Kidney (tissue), 14 donors: ENCODE data around the gene SLC49A3. TPM values are rescaled to one million over a fixed set of nuclear protein-coding genes. Genes with fewer than 3 reads are reported as not detected.

Experiments
- DNase-seq, 5 donors: peaks; one replicate each; pipeline ENCODE4 v3.0.0-alpha.2; 2013 to 2020
- FAIRE-seq: peaks from 2 replicates; lab custom pipeline; 2012; peaks lifted over from hg19 to GRCh38; lab: Jason Lieb, UNC
- H3K27ac ChIP-seq, 2 donors: one replicate each; pipeline ENCODE4 v1.7.0; 2013; ENCODE audit warnings: low read depth in 2 of 2, low read length in 2 of 2, inconsistent platforms in 1 of 2
- H3K27me3 ChIP-seq: one replicate; pipeline ENCODE4 v1.7.1; 2013; ENCODE audit warnings: low read length, inconsistent platforms; ENCODE audit not compliant: control insufficient read depth, insufficient read depth
- H3K36me3 ChIP-seq, 3 donors: one replicate each; pipeline versions ENCODE4 v1.7.0 to v1.7.1; 2013; ENCODE audit warnings: low read length in 3 of 3, control low read depth in 1 of 3, inconsistent platforms in 1 of 3; ENCODE audit not compliant: insufficient read depth in 3 of 3, control insufficient read depth in 2 of 3
- H3K4me1 ChIP-seq, 3 donors: one replicate each; pipeline versions ENCODE4 v1.7.0 to v1.7.1; 2013; ENCODE audit warnings: low read length in 3 of 3, inconsistent platforms in 1 of 3, low read depth in 1 of 3; ENCODE audit not compliant: control insufficient read depth in 2 of 3, insufficient read depth in 2 of 3
- H3K4me3 ChIP-seq, 3 donors: one replicate each; pipeline versions ENCODE4 v1.7.0 to v1.8.1; 2013; ENCODE audit warnings: low read length in 3 of 3, control low read depth in 1 of 3, inconsistent platforms in 1 of 3
- H3K9ac ChIP-seq, 3 donors: one replicate each; pipeline versions ENCODE4 v1.7.0 to v1.7.1; 2013; ENCODE audit warnings: low read length in 3 of 3, control low read depth in 1 of 3, inconsistent platforms in 1 of 3
- H3K9me3 ChIP-seq, 3 donors: one replicate each; pipeline versions ENCODE4 v1.7.0 to v1.7.1; 2013; ENCODE audit warnings: low read length in 3 of 3, control low read depth in 1 of 3, inconsistent platforms in 1 of 3; ENCODE audit not compliant: control insufficient read depth in 2 of 3, insufficient read depth in 1 of 3
- intact Hi-C: fragments of 100-400 bp; cut with DNase I; formaldehyde crosslinking; loops from one replicate; pipeline ENCODE4 v1.11.1; 2022
- polyA plus RNA-seq: library from polyadenylated mRNA; stranded (reverse); fragments of 350-450 nt; fragmentation: Illumina TruSeq; extraction: RNeasy Lipid Tissue Mini Kit (QIAGEN cat#74804); gene quantifications from one replicate; pipeline ENCODE4 v1.2.3, GENCODE V29; 2014; ENCODE audit warnings: low read depth, low replicate concordance; ENCODE audit not compliant: insufficient read depth
- total RNA-seq: library from RNA; stranded (reverse); fragmentation: NEBNext Ultra II Directional; extraction: Animal tissue kit (Norgen Biotek cat#: 25700); gene quantifications from one replicate; pipeline ENCODE4 v1.2.1, GENCODE V29; 2021
- TF ChIP-seq, protein P1 (sequence below): IDR thresholded peaks from 3 replicates; pipeline ENCODE4 v1.5.1; 2012; ENCODE audit warnings: mild to moderate bottlenecking, moderate library complexity, borderline replicate concordance; ENCODE audit not compliant: insufficient read depth; ENCODE audit errors: extremely low read depth
- donor health status: control.
- donor health status: control.
- donor health status: control.
- donor health status: control.
- donor health status: control.
- donor health status: DM: yes; HTN: yes; CAD: no.
- donor health status: Normal renal cell carcinoma (clear cell type).

The SLC49A3 gene
- total and polyA plus RNA-seq, 2 donors from 2014 or later, result 12.6 to 18.2 TPM

DNA sequence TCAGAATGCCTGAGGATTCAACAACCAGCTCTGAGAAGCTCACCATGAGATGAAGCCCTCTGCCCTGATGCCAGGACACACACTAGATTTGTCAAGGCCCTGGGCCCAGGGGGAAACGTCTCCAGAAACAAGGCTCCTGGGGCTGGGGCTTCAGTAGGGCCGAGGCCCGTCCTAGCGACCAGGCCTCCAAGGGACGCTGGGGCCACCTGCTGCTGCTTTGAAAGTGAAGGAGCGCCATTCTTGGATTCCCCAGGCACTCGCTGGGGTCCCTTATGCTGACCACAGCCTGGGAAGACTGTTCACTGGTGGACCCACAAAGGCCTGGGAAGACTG is 39.7 kb downstream of the SLC49A3 start:
- DNase-seq, result peak in 2 of 5 donors; percentile 36 to 45
- Histone ChIP-seq H3K27ac (no peak overlapping the region), H3K9me3 (no peaks in the 10 kb centered on the region), H3K27me3 (no peaks in the 10 kb centered on the region), H3K4me1 (no peaks in the 10 kb centered on the region), H3K9ac (no peak overlapping the region), H3K4me3 (no peak overlapping the region), H3K36me3 (no peaks in the 10 kb centered on the region)
- TF ChIP-seq, protein P1, sequence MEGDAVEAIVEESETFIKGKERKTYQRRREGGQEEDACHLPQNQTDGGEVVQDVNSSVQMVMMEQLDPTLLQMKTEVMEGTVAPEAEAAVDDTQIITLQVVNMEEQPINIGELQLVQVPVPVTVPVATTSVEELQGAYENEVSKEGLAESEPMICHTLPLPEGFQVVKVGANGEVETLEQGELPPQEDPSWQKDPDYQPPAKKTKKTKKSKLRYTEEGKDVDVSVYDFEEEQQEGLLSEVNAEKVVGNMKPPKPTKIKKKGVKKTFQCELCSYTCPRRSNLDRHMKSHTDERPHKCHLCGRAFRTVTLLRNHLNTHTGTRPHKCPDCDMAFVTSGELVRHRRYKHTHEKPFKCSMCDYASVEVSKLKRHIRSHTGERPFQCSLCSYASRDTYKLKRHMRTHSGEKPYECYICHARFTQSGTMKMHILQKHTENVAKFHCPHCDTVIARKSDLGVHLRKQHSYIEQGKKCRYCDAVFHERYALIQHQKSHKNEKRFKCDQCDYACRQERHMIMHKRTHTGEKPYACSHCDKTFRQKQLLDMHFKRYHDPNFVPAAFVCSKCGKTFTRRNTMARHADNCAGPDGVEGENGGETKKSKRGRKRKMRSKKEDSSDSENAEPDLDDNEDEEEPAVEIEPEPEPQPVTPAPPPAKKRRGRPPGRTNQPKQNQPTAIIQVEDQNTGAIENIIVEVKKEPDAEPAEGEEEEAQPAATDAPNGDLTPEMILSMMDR, result no peak
- FAIRE-seq, result no peak
- intact Hi-C loops, result no loop called here

DNA sequence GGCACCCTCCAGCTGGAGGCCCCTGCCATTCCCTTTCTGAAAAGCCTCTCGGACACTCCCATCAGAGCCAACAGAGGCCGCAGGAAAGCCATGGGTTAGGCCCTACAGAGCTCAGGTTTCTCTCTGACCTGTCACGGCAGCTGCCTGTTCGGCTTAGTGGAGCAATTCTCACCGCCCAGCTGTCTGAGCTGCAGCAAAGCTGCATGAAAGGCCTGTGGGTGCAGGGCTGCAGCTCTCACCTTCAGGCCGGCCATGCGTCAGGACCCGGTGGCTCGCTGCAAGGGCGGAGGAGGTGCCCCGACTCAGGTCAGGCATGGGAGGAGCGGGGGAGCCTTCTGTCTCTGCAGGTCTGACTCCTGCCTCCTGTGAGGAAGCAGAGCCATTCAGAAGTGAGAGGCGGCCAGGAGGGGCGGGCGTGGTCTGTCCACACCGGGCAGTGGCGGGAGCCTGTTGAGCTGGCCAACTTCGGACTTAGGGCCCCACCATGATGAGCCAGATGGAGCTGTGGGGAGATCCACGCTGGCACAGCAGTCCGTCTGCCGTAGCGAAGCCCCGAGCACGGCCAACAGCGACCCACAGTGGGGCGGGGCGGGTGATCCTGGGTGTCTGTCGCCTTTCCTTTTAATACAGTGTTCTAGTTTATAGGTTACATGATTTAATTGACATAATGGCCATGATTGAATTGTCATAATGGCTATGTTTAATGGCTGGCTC is 40.2 kb downstream of the SLC49A3 start:
- intact Hi-C loops, result no loop called here
- H3K4me1 ChIP-seq, result no peaks in the 10 kb centered on the region
- H3K36me3 ChIP-seq, result no peaks in the 10 kb centered on the region
- FAIRE-seq, result no peak
- H3K27me3 ChIP-seq, result no peaks in the 10 kb centered on the region
- TF ChIP-seq, protein P1, result no peak
- DNase-seq, result peak; percentile 71 to 89 (median 83)
- no peak overlapping the region for H3K4me3 ChIP-seq
- H3K27ac ChIP-seq, result no peak overlapping the region
- H3K9me3 ChIP-seq, result no peaks in the 10 kb centered on the region
- H3K9ac ChIP-seq, result no peak overlapping the region

DNA sequence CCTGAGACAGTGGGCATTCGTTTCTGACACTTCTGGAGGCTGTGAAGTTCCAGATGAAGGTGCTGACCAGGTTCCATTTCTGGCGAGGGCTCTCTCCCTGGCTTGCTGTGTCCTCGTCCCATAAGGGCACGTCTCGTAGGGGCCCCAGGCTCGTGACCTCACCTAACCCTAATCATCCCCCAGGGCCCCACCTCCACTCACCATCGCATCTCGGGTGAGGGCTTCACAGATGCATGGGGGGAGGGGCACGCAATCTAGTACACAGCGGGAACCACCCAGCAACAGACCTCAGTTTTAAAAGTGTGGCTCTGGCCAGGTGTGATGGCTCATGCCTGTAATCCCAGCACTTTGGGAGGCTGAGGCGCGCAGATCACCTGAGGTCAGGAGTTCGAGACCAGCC is 41.5 kb downstream of the SLC49A3 start:
- no peak overlapping the region for H3K27ac ChIP-seq
- no peak overlapping the region for H3K9ac ChIP-seq
- DNase-seq (peak in 2 of 5 donors; percentile 30 to 46), FAIRE-seq (no peak)
- no peak overlapping the region for H3K4me3 ChIP-seq
- intact Hi-C loops, result no loop called here
- no peaks in the 10 kb centered on the region for H3K4me1 ChIP-seq
- no peaks in the 10 kb centered on the region for H3K9me3 ChIP-seq
- H3K36me3 ChIP-seq, result no peaks in the 10 kb centered on the region
- TF ChIP-seq, protein P1, result no peak
- no peaks in the 10 kb centered on the region for H3K27me3 ChIP-seq
